BLaER1 treated with 17β-estradiol and CSF1 and Interleukin-3, amounts not matched to agents 10 nM and 100 nM (cell line): Measurements from ENCODE around the gene GALR2.

Experiments
- H3K27ac ChIP-seq, 11 experiments: shearing (Covaris generic); formaldehyde crosslinking; 2 replicates each; pipeline ENCODE4 v1.8.1; 2022
- H3K27me3 ChIP-seq, 11 experiments: shearing (Covaris generic); formaldehyde crosslinking; 2 replicates each; pipeline ENCODE4 v1.8.1; 2022
- H3K36me3 ChIP-seq, 11 experiments: shearing (Covaris generic); formaldehyde crosslinking; 2 replicates each; pipeline ENCODE4 v1.8.1; 2022
- H3K4me1 ChIP-seq, 10 experiments: shearing (Covaris generic); formaldehyde crosslinking; 2 replicates each; pipeline ENCODE4 v1.8.1; 2022
- H3K4me2 ChIP-seq, 11 experiments: shearing (Covaris generic); formaldehyde crosslinking; 2 replicates each; pipeline ENCODE4 v1.8.1; 2022
- H3K4me3 ChIP-seq, 10 experiments: shearing (Covaris generic); formaldehyde crosslinking; 2 replicates each; pipeline ENCODE4 v1.8.1; 2022
- H3K9ac ChIP-seq, 11 experiments: shearing (Covaris generic); formaldehyde crosslinking; 2 replicates each; pipeline ENCODE4 v1.8.1; 2022
- H3K9me3 ChIP-seq, 11 experiments: shearing (Covaris generic); formaldehyde crosslinking; replicated peaks in 1 of 11; 2 replicates each; pipeline ENCODE4 v1.8.1; 2022
- H4K20me1 ChIP-seq, 11 experiments: shearing (Covaris generic); formaldehyde crosslinking; 2 replicates each; pipeline ENCODE4 v1.8.1; 2022
- Cebpa-rat ChIP-seq, 11 experiments: shearing (Covaris generic); IDR thresholded peaks; 2 replicates each; pipeline ENCODE4 v1.8.1; 2022

The GALR2 gene

GRCh38 chr17:76087531-76087930 lies 12.9 kb downstream of the GALR2 start:
- Histone ChIP-seq H3K27me3 (no peaks in the 10 kb centered on the region), H3K4me3 (no peak overlapping the region), H3K9ac (no peak overlapping the region; a peak in 2 of 22 replicates), H3K9me3 (no peaks in the 10 kb centered on the region), H3K4me1 (peaks cover 0 to 15% (median 14%) of the 10 kb centered on the region in 10 experiments; a peak in 17 of 20 replicates), H4K20me1 (peaks cover 0 to 69% (median 17%) of the 10 kb centered on the region in 11 experiments; a peak in 13 of 22 replicates), H3K36me3 (peaks cover 89 to 100% (median 99%) of the 10 kb centered on the region in 11 experiments), H3K27ac (no peak overlapping the region), H3K4me2 (no peak overlapping the region)
- no peak for TF ChIP-seq Cebpa-rat (IDR thresholded peaks at IDR 0.05)

- no peaks in the 10 kb centered on the region for H3K27me3 ChIP-seq
- no peak overlapping the region for H3K27ac ChIP-seq
- peaks cover 0 to 22% (median 21%) of the 10 kb centered on the region in 10 experiments; a peak in 17 of 20 replicates for H3K4me1 ChIP-seq
- TF ChIP-seq Cebpa-rat (IDR thresholded peaks at IDR 0.05), result no peak
- H3K9me3 ChIP-seq, result no peaks in the 10 kb centered on the region
- no peak overlapping the region for H3K4me2 ChIP-seq
- peak overlapping the region in 2 of 11 experiments; percentile 3 to 11; a peak in 2 of 22 replicates for H3K9ac ChIP-seq
- H4K20me1 ChIP-seq, result peaks cover 0 to 69% (median 17%) of the 10 kb centered on the region in 11 experiments; a peak in 14 of 22 replicates
- H3K36me3 ChIP-seq, result peaks cover 81 to 100% (median 97%) of the 10 kb centered on the region in 11 experiments
- H3K4me3 ChIP-seq, result no peak overlapping the region
Measured at GRCh38 chr17:76088041-76088867, 13.7 kb downstream of the GALR2 start.

GRCh38 chr17:76088868-76089576 lies 14.4 kb downstream of the GALR2 start:
- Histone ChIP-seq H3K4me1 (peaks cover 0 to 30% (median 29%) of the 10 kb centered on the region in 10 experiments; a peak in 17 of 20 replicates), H3K27me3 (no peaks in the 10 kb centered on the region), H3K27ac (no peak overlapping the region), H3K9ac (no peak overlapping the region; a peak in 1 of 22 replicates), H3K36me3 (peaks cover 81 to 100% (median 97%) of the 10 kb centered on the region in 11 experiments), H4K20me1 (peaks cover 0 to 69% (median 23%) of the 10 kb centered on the region in 11 experiments; a peak in 14 of 22 replicates), H3K4me3 (no peak overlapping the region), H3K4me2 (no peak overlapping the region), H3K9me3 (no peaks in the 10 kb centered on the region)
- TF ChIP-seq Cebpa-rat (IDR thresholded peaks at IDR 0.05), result no peak

GRCh38 chr17:76089680-76090516 lies 15.3 kb downstream of the GALR2 start:
- H3K4me1 ChIP-seq, result peaks cover 0 to 33% (median 30%) of the 10 kb centered on the region in 10 experiments; a peak in 17 of 20 replicates
- H3K27me3 ChIP-seq, result no peaks in the 10 kb centered on the region
- peaks cover 0 to 69% (median 23%) of the 10 kb centered on the region in 11 experiments; a peak in 14 of 22 replicates for H4K20me1 ChIP-seq
- TF ChIP-seq Cebpa-rat (IDR thresholded peaks at IDR 0.05), result no peak
- H3K36me3 ChIP-seq, result peaks cover 81 to 100% (median 97%) of the 10 kb centered on the region in 11 experiments
- H3K27ac ChIP-seq, result no peak overlapping the region
- H3K9me3 ChIP-seq, result no peaks in the 10 kb centered on the region
- H3K4me2 ChIP-seq, result no peak overlapping the region
- H3K4me3 ChIP-seq, result no peak overlapping the region
- peak overlapping the region in 1 of 11 experiments; percentile 23; a peak in 2 of 22 replicates for H3K9ac ChIP-seq

GRCh38 chr17:76090517-76091129 lies 16.0 kb downstream of the GALR2 start:
- H3K36me3 ChIP-seq, result peaks cover 81 to 100% (median 97%) of the 10 kb centered on the region in 11 experiments
- peak overlapping the region in 1 of 11 experiments; percentile 46; a peak in 2 of 22 replicates for H3K27ac ChIP-seq
- no peaks in the 10 kb centered on the region for H3K27me3 ChIP-seq
- no peaks in the 10 kb centered on the region for H3K9me3 ChIP-seq
- no peak for TF ChIP-seq Cebpa-rat (IDR thresholded peaks at IDR 0.05)
- H3K9ac ChIP-seq, result peak overlapping the region in 1 of 11 experiments; percentile 17; a peak in 3 of 22 replicates
- peaks cover 0 to 33% (median 30%) of the 10 kb centered on the region in 10 experiments; a peak in 17 of 20 replicates for H3K4me1 ChIP-seq
- H4K20me1 ChIP-seq, result peaks cover 0 to 68% (median 23%) of the 10 kb centered on the region in 11 experiments; a peak in 14 of 22 replicates
- no peak overlapping the region for H3K4me2 ChIP-seq
- H3K4me3 ChIP-seq, result no peak overlapping the region

GRCh38 chr17:76091526-76092286 lies 17.1 kb downstream of the GALR2 start:
- Histone ChIP-seq H4K20me1 (peaks cover 0 to 68% (median 21%) of the 10 kb centered on the region in 11 experiments; a peak in 14 of 22 replicates), H3K27me3 (no peaks in the 10 kb centered on the region), H3K36me3 (peaks cover 85 to 100% (median 98%) of the 10 kb centered on the region in 11 experiments), H3K4me1 (peaks cover 0 to 33% (median 30%) of the 10 kb centered on the region in 10 experiments; a peak in 17 of 20 replicates), H3K4me2 (peak overlapping the region in 9 of 11 experiments; percentile 9 to 77 (median 58); a peak in 13 of 22 replicates), H3K27ac (peak overlapping the region in 8 of 11 experiments; percentile 15 to 60 (median 49); a peak in 14 of 22 replicates), H3K4me3 (no peak overlapping the region), H3K9ac (peak overlapping the region in 3 of 11 experiments; percentile 1 to 42 (median 30); a peak in 6 of 22 replicates), H3K9me3 (no peaks in the 10 kb centered on the region)
- no peak for TF ChIP-seq Cebpa-rat (IDR thresholded peaks at IDR 0.05)
